Lower lobe of right lung (tissue), 2 donors: ENCODE measurements around the gene AKT3. TPM values are rescaled to one million over a fixed set of nuclear protein-coding genes. Genes with fewer than 3 reads are reported as not detected.
"Not testable (repeated sequence)": the region's sequence is repeated elsewhere in the genome, so short reads cannot be mapped to it uniquely, and the experiment has no call there.

Source experiments
- ATAC-seq, 2 donors: fragments of 200-7000 bp; cut with Tn5 transposase; one replicate each; pipeline ENCODE4 v1.9.1; 2020 to 2022; ENCODE audit warnings: mild to moderate bottlenecking in 2 of 2, moderate library complexity in 2 of 2
- DNase-seq: peaks from one replicate; pipeline ENCODE4 v3.0.0-alpha.2; 2020
- H3K27ac ChIP-seq: fragments of 200-600 bp; one replicate; pipeline ENCODE4 v1.8.0; 2022
- H3K27me3 ChIP-seq: fragments of 200-600 bp; one replicate; pipeline ENCODE4 v1.8.0; 2022; ENCODE audit warnings: low read depth
- H3K36me3 ChIP-seq: fragments of 200-600 bp; one replicate; pipeline ENCODE4 v1.8.0; 2022; ENCODE audit warnings: mild to moderate bottlenecking
- H3K4me1 ChIP-seq: fragments of 200-600 bp; one replicate; pipeline ENCODE4 v1.8.0; 2022
- H3K4me3 ChIP-seq: fragments of 200-600 bp; one replicate; pipeline ENCODE4 v1.8.0; 2022; ENCODE audit warnings: mild to moderate bottlenecking
- H3K9me3 ChIP-seq: fragments of 200-600 bp; one replicate; pipeline ENCODE4 v1.8.0; 2022
- intact Hi-C: fragments of 100-400 bp; cut with DNase I; formaldehyde crosslinking; loops from one replicate; pipeline ENCODE4 v1.11.0; 2022
- total RNA-seq: library from RNA; stranded (reverse); fragmentation: NEBNext Ultra II Directional; extraction: Animal tissue kit (Norgen Biotek cat#: 25700); gene quantifications from one replicate; pipeline ENCODE4 v1.2.1, GENCODE V29; 2021
- TF ChIP-seq, protein P1 (sequence below): fragments of 200-600 bp; IDR thresholded peaks from one replicate; pipeline ENCODE4 v1.8.0; 2022; ENCODE audit warnings: antibody characterized with exemption, mild to moderate bottlenecking
- donor health status: DM: no; HTN: yes; CAD: no; lungs with severe emphysema.

AKT3 gene
- total RNA-seq, 1 donor from 2014 or later = 52.5 TPM

DNA sequence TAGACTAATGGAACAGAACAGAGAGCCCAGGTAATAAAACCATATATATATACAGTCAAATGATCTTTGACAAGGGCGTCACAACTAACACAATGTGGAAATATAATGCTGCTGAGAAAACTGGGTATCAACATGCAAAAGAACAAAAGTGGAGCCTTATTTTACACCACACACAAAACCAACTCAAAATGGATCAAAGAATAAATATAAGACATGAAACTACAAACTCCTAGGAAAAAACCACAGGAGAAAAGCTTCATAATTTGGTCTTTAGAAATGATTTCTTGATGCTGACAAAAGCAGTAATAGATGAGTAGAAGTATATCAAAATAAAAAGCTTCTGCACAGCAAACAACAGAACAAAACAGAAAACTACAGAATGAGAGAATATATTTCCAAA, 192.2 kb downstream of the AKT3 start:
- no peaks in the 10 kb centered on the region for H3K27me3 ChIP-seq
- no peak overlapping the region for H3K4me3 ChIP-seq
- intact Hi-C loops = no loop called here
- TF ChIP-seq, protein P1, sequence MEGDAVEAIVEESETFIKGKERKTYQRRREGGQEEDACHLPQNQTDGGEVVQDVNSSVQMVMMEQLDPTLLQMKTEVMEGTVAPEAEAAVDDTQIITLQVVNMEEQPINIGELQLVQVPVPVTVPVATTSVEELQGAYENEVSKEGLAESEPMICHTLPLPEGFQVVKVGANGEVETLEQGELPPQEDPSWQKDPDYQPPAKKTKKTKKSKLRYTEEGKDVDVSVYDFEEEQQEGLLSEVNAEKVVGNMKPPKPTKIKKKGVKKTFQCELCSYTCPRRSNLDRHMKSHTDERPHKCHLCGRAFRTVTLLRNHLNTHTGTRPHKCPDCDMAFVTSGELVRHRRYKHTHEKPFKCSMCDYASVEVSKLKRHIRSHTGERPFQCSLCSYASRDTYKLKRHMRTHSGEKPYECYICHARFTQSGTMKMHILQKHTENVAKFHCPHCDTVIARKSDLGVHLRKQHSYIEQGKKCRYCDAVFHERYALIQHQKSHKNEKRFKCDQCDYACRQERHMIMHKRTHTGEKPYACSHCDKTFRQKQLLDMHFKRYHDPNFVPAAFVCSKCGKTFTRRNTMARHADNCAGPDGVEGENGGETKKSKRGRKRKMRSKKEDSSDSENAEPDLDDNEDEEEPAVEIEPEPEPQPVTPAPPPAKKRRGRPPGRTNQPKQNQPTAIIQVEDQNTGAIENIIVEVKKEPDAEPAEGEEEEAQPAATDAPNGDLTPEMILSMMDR = no peak
- no peak overlapping the region for H3K27ac ChIP-seq
- no peaks in the 10 kb centered on the region for H3K4me1 ChIP-seq
- ATAC-seq (no peak), DNase-seq (no peak)
- no peaks in the 10 kb centered on the region for H3K9me3 ChIP-seq
- H3K36me3 ChIP-seq = no peaks in the 10 kb centered on the region

DNA sequence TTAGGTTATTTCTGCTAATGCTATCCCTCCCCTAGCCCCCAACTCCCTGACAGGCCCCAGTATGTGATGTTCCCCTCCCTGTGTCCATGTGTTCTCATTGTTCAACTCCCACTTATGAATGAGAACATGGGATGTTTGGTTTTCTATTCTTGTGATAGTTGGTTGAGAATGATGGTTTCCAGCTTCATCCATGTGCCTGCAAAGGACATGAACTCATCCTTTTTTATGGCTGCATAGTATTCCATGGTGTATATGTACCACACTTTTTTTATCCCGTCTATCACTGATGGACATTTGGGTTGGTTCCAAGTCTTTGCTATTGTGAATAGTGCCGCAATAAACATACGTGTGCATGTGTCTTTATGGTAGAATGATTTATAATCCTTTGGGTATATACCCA, 200.5 kb downstream of the AKT3 start:
- ATAC-seq, H3K4me3 ChIP-seq, H3K27me3 ChIP-seq, H3K9me3 ChIP-seq, H3K4me1 ChIP-seq, H3K27ac ChIP-seq, DNase-seq, intact Hi-C loops, H3K36me3 ChIP-seq: not testable (repeated sequence)

DNA sequence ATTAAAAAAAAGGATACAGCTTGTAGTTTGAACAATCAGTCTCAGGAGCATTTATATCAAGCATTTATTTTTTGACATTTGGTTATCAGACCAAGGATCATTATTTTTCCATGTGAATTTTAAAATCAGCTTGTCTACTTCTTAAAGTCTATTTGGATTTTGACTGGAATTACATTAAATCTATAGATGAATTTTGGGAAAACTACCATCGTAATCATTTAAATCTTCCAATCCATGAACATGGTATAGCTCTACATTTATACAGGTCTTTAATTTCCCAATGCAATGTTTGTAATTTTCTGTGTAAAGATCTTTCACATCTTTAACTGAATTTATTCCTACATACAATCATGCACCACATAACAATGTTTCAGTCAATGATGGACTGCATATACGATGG, 203.2 kb downstream of the AKT3 start:
- no peaks in the 10 kb centered on the region for H3K27me3 ChIP-seq
- intact Hi-C loops = no loop called here
- DNase-seq (no peak), ATAC-seq (no peak)
- peaks cover 8% of the 10 kb centered on the region for H3K36me3 ChIP-seq
- H3K27ac ChIP-seq = no peak overlapping the region
- no peaks in the 10 kb centered on the region for H3K4me1 ChIP-seq
- TF ChIP-seq, protein P1 = no peak
- no peaks in the 10 kb centered on the region for H3K9me3 ChIP-seq
- no peak overlapping the region for H3K4me3 ChIP-seq

DNA sequence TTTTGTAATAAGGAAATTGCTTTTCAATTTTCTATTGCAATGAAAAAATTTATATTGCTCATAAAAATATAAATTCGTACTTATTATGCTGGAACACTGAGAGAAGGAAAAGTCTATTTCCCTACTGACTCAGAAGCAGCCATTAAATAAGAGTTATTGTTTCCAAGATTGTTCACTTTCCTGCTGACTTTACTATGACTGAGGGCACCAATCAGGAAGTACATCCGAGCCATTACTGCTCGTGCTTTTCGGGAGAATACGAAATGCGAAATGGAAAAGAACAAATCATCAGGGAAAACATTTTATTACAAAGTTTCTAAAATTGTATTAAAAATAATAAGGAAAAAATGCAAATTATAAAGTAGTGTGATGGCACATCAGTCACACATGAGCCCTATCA, 204.8 kb downstream of the AKT3 start:
- intact Hi-C loops = no loop called here
- ATAC-seq = no peak
- Histone ChIP-seq H3K27ac (no peak overlapping the region), H3K9me3 (no peaks in the 10 kb centered on the region), H3K36me3 (peaks cover 8% of the 10 kb centered on the region), H3K27me3 (no peaks in the 10 kb centered on the region), H3K4me3 (no peak overlapping the region), H3K4me1 (no peaks in the 10 kb centered on the region)
- DNase-seq = no peak
- TF ChIP-seq, protein P1 = no peak

DNA sequence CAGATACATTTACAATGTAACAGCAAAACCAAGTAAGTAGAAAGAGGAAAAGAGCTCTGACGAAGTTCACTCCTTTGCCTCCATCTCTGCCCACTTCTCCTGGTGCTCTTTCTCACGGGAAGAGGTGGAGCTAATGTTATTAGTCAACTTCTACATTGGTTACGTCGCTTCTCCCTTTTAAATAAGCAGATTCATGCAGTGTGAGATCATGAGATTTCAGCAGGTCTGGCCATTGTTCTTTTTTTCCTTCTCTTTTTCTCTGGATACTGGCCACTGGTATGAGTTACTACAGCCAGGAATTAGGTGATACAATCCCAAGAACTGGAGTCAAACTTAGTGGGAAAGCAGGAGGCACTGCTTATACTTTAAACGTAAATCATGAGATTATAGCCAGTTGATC, 207.1 kb downstream of the AKT3 start:
- TF ChIP-seq, protein P1 = no peak
- H3K4me1 ChIP-seq = no peaks in the 10 kb centered on the region
- no peak for ATAC-seq

DNA sequence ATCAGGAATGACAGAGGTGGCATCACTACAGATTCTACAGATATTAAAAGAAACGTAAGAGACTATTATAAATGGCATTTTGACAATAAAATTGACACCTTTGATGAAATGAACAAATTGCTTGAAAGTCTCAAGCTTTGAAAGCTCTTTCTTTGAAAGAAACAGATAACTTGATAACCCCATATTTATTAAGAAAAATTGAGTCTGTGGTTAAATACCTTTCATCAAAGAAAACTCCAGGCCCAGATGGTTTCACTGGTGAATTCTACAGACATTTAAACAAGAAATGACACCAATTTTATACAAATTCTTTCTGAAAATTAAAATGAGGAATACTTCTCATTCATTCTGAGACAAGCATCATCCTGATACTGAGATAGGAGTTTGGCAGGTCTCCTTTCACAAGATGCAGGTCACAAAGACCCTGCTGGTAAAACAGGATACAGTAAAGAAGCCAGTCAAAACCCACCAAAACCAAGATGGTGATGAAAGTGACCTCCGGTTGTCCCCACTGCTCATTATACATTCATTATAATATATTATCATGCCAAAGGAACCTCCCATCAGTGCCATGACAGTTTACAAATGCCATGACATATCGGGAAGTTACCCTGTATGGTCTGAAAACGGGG, 210.9 kb downstream of the AKT3 start:
- DNase-seq = no peak
- no peak for ATAC-seq

More for the DNA sequence above, 207.1 kb downstream of the AKT3 start:
- H3K9me3 ChIP-seq = no peaks in the 10 kb centered on the region
- no peak overlapping the region for H3K4me3 ChIP-seq
- no peak overlapping the region for H3K27ac ChIP-seq
- H3K36me3 ChIP-seq = peaks cover 8% of the 10 kb centered on the region
- intact Hi-C loops = no loop called here
- no peaks in the 10 kb centered on the region for H3K27me3 ChIP-seq
- no peak for DNase-seq

More for the DNA sequence above, 210.9 kb downstream of the AKT3 start:
- no peaks in the 10 kb centered on the region for H3K36me3 ChIP-seq
- no peak overlapping the region for H3K4me3 ChIP-seq
- H3K27ac ChIP-seq = no peak overlapping the region
- intact Hi-C loops = no loop called here
- no peaks in the 10 kb centered on the region for H3K9me3 ChIP-seq
- TF ChIP-seq, protein P1 = no peak
- no peaks in the 10 kb centered on the region for H3K4me1 ChIP-seq
- no peaks in the 10 kb centered on the region for H3K27me3 ChIP-seq
